ENCODE results near the gene CCL22.

Gene CCL22

DNA sequence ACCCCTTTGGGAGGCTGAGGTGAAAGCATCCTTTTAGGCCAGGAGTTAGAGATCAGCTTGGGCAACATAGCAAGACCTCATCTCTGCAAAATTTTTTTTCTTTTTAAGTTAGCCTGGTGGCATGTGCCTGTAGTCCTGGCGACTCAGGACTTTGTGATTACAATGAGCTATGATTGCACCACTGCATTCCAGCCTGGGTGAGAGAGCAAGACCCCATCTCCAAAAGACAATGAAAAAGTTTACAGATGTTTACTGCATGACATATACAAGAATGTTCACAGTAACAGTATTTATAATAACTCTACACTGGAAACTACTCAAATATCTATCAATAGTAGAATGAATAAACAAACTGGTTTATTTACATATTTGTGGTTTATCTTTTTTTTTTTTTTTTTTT is 33.1 kb upstream of the CCL22 start:
- H2AFZ ChIP-seq (ENCODE audit: low read length): no peak overlapping the region
- H3K9me2 ChIP-seq (replicated peaks; ENCODE audit: low read depth, low read length): no peaks in the 10 kb centered on the region
- H3K4me1 ChIP-seq (ENCODE audit: insufficient read depth, low read length, poor library complexity, severe bottlenecking): no peaks in the 10 kb centered on the region
- TF ChIP-seq, protein P1, sequence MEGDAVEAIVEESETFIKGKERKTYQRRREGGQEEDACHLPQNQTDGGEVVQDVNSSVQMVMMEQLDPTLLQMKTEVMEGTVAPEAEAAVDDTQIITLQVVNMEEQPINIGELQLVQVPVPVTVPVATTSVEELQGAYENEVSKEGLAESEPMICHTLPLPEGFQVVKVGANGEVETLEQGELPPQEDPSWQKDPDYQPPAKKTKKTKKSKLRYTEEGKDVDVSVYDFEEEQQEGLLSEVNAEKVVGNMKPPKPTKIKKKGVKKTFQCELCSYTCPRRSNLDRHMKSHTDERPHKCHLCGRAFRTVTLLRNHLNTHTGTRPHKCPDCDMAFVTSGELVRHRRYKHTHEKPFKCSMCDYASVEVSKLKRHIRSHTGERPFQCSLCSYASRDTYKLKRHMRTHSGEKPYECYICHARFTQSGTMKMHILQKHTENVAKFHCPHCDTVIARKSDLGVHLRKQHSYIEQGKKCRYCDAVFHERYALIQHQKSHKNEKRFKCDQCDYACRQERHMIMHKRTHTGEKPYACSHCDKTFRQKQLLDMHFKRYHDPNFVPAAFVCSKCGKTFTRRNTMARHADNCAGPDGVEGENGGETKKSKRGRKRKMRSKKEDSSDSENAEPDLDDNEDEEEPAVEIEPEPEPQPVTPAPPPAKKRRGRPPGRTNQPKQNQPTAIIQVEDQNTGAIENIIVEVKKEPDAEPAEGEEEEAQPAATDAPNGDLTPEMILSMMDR (conservative IDR thresholded peaks at IDR 0.05; ENCODE audit: low read length): no peak
- no peak for TF ChIP-seq EZH2phosphoT487 (IDR thresholded peaks at IDR 0.05; ENCODE audit: borderline replicate concordance)
- H3K4me3 ChIP-seq (ENCODE audit: low read length, poor library complexity, severe bottlenecking): no peak overlapping the region
- no peaks in the 10 kb centered on the region for H3K79me2 ChIP-seq (ENCODE audit: insufficient read depth, low read length)
- H3K27me3 ChIP-seq (ENCODE audit: insufficient read depth, low read length, poor library complexity, severe bottlenecking): no peaks in the 10 kb centered on the region
- H3K4me2 ChIP-seq (ENCODE audit: low read depth, low read length, poor library complexity, severe bottlenecking): no peak overlapping the region
- no peaks in the 10 kb centered on the region for H3F3A ChIP-seq (ENCODE audit: low read depth)
- no peaks in the 10 kb centered on the region for H3K36me3 ChIP-seq (ENCODE audit: insufficient read depth, low read length)
- H3K9ac ChIP-seq (ENCODE audit: low read depth, low read length, poor library complexity, severe bottlenecking): no peak overlapping the region
- H3K9me3 ChIP-seq (ENCODE audit: insufficient read depth, low read depth, low read length): no peaks in the 10 kb centered on the region
- H4K20me1 ChIP-seq (ENCODE audit: insufficient read depth, low read length, poor library complexity, severe bottlenecking): no peaks in the 10 kb centered on the region

GRCh38 chr16:57329718-57330327 is 28.8 kb upstream of the CCL22 start:
- H3K9ac ChIP-seq (ENCODE audit: low read depth, low read length, poor library complexity, severe bottlenecking): no peak overlapping the region
- no peaks in the 10 kb centered on the region for H4K20me1 ChIP-seq (ENCODE audit: insufficient read depth, low read length, poor library complexity, severe bottlenecking)
- H3K79me2 ChIP-seq (ENCODE audit: insufficient read depth, low read length): no peaks in the 10 kb centered on the region
- H3K9me3 ChIP-seq (ENCODE audit: insufficient read depth, low read depth, low read length): no peaks in the 10 kb centered on the region
- TF ChIP-seq, protein P1 (conservative IDR thresholded peaks at IDR 0.05; ENCODE audit: low read length): no peak
- TF ChIP-seq EZH2phosphoT487 (IDR thresholded peaks at IDR 0.05; ENCODE audit: borderline replicate concordance): no peak
- no peaks in the 10 kb centered on the region for H3K4me1 ChIP-seq (ENCODE audit: insufficient read depth, low read length, poor library complexity, severe bottlenecking)
- no peaks in the 10 kb centered on the region for H3K36me3 ChIP-seq (ENCODE audit: insufficient read depth, low read length)
- H3K4me2 ChIP-seq (ENCODE audit: low read depth, low read length, poor library complexity, severe bottlenecking): no peak overlapping the region
- no peak overlapping the region for H3K4me3 ChIP-seq (ENCODE audit: low read length, poor library complexity, severe bottlenecking)
- no peak overlapping the region for H2AFZ ChIP-seq (ENCODE audit: low read length)
- no peaks in the 10 kb centered on the region for H3K27me3 ChIP-seq (ENCODE audit: insufficient read depth, low read length, poor library complexity, severe bottlenecking)
- H3F3A ChIP-seq (ENCODE audit: low read depth): no peaks in the 10 kb centered on the region
- H3K9me2 ChIP-seq (replicated peaks; ENCODE audit: low read depth, low read length): no peaks in the 10 kb centered on the region

- TF ChIP-seq, protein P1 (conservative IDR thresholded peaks at IDR 0.05; ENCODE audit: low read length): no peak
- TF ChIP-seq EZH2phosphoT487 (IDR thresholded peaks at IDR 0.05; ENCODE audit: borderline replicate concordance): no peak
- H2AFZ ChIP-seq (ENCODE audit: low read length): no peak overlapping the region
- H3K27me3 ChIP-seq (ENCODE audit: insufficient read depth, low read length, poor library complexity, severe bottlenecking): no peaks in the 10 kb centered on the region
- no peaks in the 10 kb centered on the region for H3K4me1 ChIP-seq (ENCODE audit: insufficient read depth, low read length, poor library complexity, severe bottlenecking)
- no peaks in the 10 kb centered on the region for H3K9me2 ChIP-seq (replicated peaks; ENCODE audit: low read depth, low read length)
- H3K36me3 ChIP-seq (ENCODE audit: insufficient read depth, low read length): no peaks in the 10 kb centered on the region
- H3K9me3 ChIP-seq (ENCODE audit: insufficient read depth, low read depth, low read length): no peaks in the 10 kb centered on the region
- no peaks in the 10 kb centered on the region for H4K20me1 ChIP-seq (ENCODE audit: insufficient read depth, low read length, poor library complexity, severe bottlenecking)
- no peak overlapping the region for H3K4me3 ChIP-seq (ENCODE audit: low read length, poor library complexity, severe bottlenecking)
- no peaks in the 10 kb centered on the region for H3K79me2 ChIP-seq (ENCODE audit: insufficient read depth, low read length)
- no peaks in the 10 kb centered on the region for H3F3A ChIP-seq (ENCODE audit: low read depth)
- H3K9ac ChIP-seq (ENCODE audit: low read depth, low read length, poor library complexity, severe bottlenecking): no peak overlapping the region
- no peak overlapping the region for H3K4me2 ChIP-seq (ENCODE audit: low read depth, low read length, poor library complexity, severe bottlenecking)
Measured at GRCh38 chr16:57331355-57331754, 27.2 kb upstream of the CCL22 start.
